OCI-LY7 (cell line): Measurements from ENCODE around the gene ADAMTS4. TPM values are rescaled to one million over a fixed set of nuclear protein-coding genes. Genes with fewer than 3 reads are reported as not detected.

Experiments
- BruUV-seq: library from RNA; stranded (reverse); fragments of 400-500 nt; replicated peaks from 2 replicates; lab custom pipeline; 2021; lab: Mats Ljungman, UMichigan
- CTCF ChIA-PET: fragments of 300-600 bp; sonication (Branson Sonifier 250); formaldehyde crosslinking; loops from one replicate; lab custom pipeline; 2022; ENCODE audit warnings: antibody characterized with exemption; ENCODE audit not compliant: unreplicated experiment; lab: Charles Lee
- POLR2A ChIA-PET: fragments of 300-600 bp; sonication (Branson Sonifier 250); formaldehyde crosslinking; loops from one replicate; lab custom pipeline; 2022; ENCODE audit warnings: antibody characterized with exemption; lab: Charles Lee
- DNase-seq: peaks from one replicate; pipeline ENCODE4 v3.0.0-alpha.2; 2015; ENCODE audit warnings: low spot score
- H2AFZ ChIP-seq: fragments of 200-600 bp; sonication (generic), shearing (Covaris generic); 2 replicates; pipeline ENCODE4 v1.6.1; 2014; ENCODE audit warnings: mild to moderate bottlenecking, antibody characterized with exemption, low read length, moderate library complexity
- H3K27ac ChIP-seq: fragments of 200-600 bp; sonication (generic); 2 replicates; pipeline ENCODE4 v1.5.1; 2014; ENCODE audit warnings: mixed run types, low read depth, mild to moderate bottlenecking, moderate library complexity, low read length, inconsistent platforms; ENCODE audit not compliant: poor library complexity, severe bottlenecking
- H3K36me3 ChIP-seq: fragments of 200-600 bp; sonication (generic); 2 replicates; pipeline ENCODE4 v1.6.1; 2014; ENCODE audit warnings: mild to moderate bottlenecking, antibody characterized with exemption, low read length, moderate library complexity, mixed read lengths; ENCODE audit not compliant: insufficient read depth
- H3K4me1 ChIP-seq: fragments of 200-600 bp; sonication (generic); 2 replicates; pipeline ENCODE4 v1.5.1; 2014; ENCODE audit warnings: mild to moderate bottlenecking, low read length; ENCODE audit not compliant: insufficient read depth, poor library complexity, severe bottlenecking
- H3K4me2 ChIP-seq: fragments of 200-600 bp; sonication (generic); 2 replicates; pipeline ENCODE4 v1.6.1; 2014; ENCODE audit warnings: mild to moderate bottlenecking, low read length
- H3K4me3 ChIP-seq: fragments of 200-600 bp; sonication (generic); 2 replicates; pipeline ENCODE4 v1.5.1; 2014; ENCODE audit warnings: mild to moderate bottlenecking, low read depth, low read length; ENCODE audit not compliant: poor library complexity, severe bottlenecking
- H3K79me2 ChIP-seq: fragments of 200-600 bp; sonication (generic); 2 replicates; pipeline ENCODE4 v1.6.1; 2016; ENCODE audit warnings: low read depth, mild to moderate bottlenecking, low read length, moderate library complexity, mixed read lengths; ENCODE audit not compliant: insufficient read depth
- H3K9me2 ChIP-seq: fragments of 200-600 bp; sonication (generic); 2 replicates; pipeline ENCODE4 v1.6.1; 2016; ENCODE audit warnings: mild to moderate bottlenecking, low read length, mixed read lengths; ENCODE audit not compliant: insufficient read depth
- H3K9me3 ChIP-seq: fragments of 200-600 bp; sonication (generic); 2 replicates; pipeline ENCODE4 v1.6.1; 2014; ENCODE audit warnings: mild to moderate bottlenecking, mixed run types, low read length, mixed read lengths
- H4K20me1 ChIP-seq: fragments of 200-600 bp; sonication (generic); 2 replicates; pipeline ENCODE4 v1.6.1; 2014; ENCODE audit warnings: mild to moderate bottlenecking, antibody characterized with exemption, low read length, moderate library complexity, mixed read lengths; ENCODE audit not compliant: insufficient read depth
- EZH2phosphoT487 ChIP-seq: fragments of 200-600 bp; sonication (generic); IDR thresholded peaks from 2 replicates; pipeline ENCODE4 v1.6.1; 2018; ENCODE audit warnings: low read depth, borderline replicate concordance, mild to moderate bottlenecking, mixed run types, antibody characterized with exemption, low read length, moderate library complexity, mixed read lengths
- intact Hi-C: fragments of 100-400 bp; cut with micrococcal nuclease; formaldehyde crosslinking; loops from one replicate; pipeline ENCODE4 v1.10.0; 2022; ENCODE audit not compliant: unreplicated experiment
- total RNA-seq, 2 experiments: library from RNA; depleted of rRNA in 1 of 2; stranded (reverse); fragments of >200 nt in 1 of 2; shearing (Covaris generic) in 1 of 2; gene quantifications; 2 replicates each; pipeline ENCODE4 v1.2.3, GENCODE V29; 2014 to 2022
- TF ChIP-seq, protein P1 (sequence below): fragments of 200-600 bp; sonication (generic); conservative IDR thresholded peaks from 2 replicates; pipeline ENCODE4 v1.5.1; 2014; ENCODE audit warnings: mild to moderate bottlenecking, antibody characterized with exemption, low read length, moderate library complexity, mixed read lengths

The ADAMTS4 gene
- total RNA-seq, 2 experiments from 2014 or later = 0.03 to 0.15 TPM

DNA sequence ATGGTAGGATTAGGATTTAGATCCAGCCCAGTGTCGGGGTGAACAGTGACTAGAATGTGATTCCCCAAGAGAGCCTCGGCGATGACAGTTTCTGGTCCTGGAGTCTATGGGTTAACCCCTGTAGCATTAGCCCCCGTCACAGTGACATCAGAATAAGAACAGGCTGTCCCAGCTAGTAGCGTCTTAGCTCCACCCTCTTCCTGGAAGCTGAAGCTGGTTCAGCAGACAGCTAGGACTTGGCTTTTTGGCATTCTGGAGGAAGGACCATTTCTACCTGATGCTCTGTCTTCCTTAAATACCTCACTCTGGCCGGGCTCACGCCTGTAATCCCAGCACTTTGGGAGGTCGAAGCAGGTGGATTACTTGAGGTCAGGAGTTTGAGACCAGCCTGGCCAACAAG is 8.3 kb upstream of the ADAMTS4 start:
- peaks cover 4% of the 10 kb centered on the region; the same call in 1 of the 2 replicates for H3K79me2 ChIP-seq
- no peak overlapping the region for H3K4me3 ChIP-seq
- H3K9me3 ChIP-seq = no peaks in the 10 kb centered on the region
- no peak overlapping the region for H3K4me2 ChIP-seq
- H3K27ac ChIP-seq = no peak overlapping the region
- POLR2A ChIA-PET = interaction anchor here (0.7 kb wide), 1 partner anchor 18 kb away, joined by 4 read pairs; the partner anchor contains the start of gene TOMM40L
- peaks cover 66% of the 10 kb centered on the region for H3K36me3 ChIP-seq
- no peak overlapping the region for H2AFZ ChIP-seq
- H3K9me2 ChIP-seq = no peaks in the 10 kb centered on the region
- BruUV-seq = no TSS peak
- DNase-seq = no peak
- CTCF ChIA-PET = no interaction called here
- TF ChIP-seq, protein P1, sequence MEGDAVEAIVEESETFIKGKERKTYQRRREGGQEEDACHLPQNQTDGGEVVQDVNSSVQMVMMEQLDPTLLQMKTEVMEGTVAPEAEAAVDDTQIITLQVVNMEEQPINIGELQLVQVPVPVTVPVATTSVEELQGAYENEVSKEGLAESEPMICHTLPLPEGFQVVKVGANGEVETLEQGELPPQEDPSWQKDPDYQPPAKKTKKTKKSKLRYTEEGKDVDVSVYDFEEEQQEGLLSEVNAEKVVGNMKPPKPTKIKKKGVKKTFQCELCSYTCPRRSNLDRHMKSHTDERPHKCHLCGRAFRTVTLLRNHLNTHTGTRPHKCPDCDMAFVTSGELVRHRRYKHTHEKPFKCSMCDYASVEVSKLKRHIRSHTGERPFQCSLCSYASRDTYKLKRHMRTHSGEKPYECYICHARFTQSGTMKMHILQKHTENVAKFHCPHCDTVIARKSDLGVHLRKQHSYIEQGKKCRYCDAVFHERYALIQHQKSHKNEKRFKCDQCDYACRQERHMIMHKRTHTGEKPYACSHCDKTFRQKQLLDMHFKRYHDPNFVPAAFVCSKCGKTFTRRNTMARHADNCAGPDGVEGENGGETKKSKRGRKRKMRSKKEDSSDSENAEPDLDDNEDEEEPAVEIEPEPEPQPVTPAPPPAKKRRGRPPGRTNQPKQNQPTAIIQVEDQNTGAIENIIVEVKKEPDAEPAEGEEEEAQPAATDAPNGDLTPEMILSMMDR = no peak
- TF ChIP-seq EZH2phosphoT487 = no peak
- peaks cover 26% of the 10 kb centered on the region for H3K4me1 ChIP-seq
- intact Hi-C loops = no loop called here
- no peaks in the 10 kb centered on the region for H4K20me1 ChIP-seq

DNA sequence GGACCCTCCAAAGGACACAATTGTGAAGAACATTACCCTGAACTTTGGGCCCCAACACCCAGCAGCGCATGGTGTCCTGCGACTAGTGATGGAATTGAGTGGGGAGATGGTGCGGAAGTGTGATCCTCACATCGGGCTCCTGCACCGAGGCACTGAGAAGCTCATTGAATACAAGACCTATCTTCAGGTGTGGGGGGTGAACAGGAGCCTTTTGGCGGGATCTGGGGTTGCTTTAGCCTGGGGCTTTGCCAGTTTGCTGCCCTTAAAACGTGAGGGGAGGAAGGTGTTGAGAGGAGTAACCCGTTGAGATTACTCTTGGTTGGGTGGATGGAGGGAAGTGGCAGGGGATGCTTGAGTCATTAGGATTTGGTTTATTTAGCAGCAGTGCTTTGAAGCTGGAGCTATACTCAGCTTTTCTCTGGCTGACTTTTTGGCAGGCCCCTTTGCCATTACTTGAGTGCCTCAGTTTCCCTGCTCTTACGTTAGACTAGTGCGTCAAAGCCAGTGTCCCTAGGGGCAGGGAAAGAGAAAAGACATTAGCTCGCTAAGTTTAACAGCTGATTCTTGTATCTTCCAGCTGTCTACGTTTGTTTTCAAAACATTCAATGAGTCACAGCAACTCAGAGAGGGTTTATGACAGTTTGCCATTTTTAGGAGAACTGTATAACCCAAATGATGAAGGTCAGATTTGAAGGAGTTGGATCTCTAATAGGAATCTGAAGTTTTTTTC is 7.7 kb upstream of the ADAMTS4 start:
- peaks cover 4% of the 10 kb centered on the region; the same call in 1 of the 2 replicates for H3K79me2 ChIP-seq
- TF ChIP-seq, protein P1 = no peak
- no peak for TF ChIP-seq EZH2phosphoT487
- ChIA-PET POLR2A (interaction anchor here (0.7 to 1.7 kb wide), 5 partner anchors 10 to 99 kb away, joined by 3 to 8 read pairs (median 4); partner anchors contain the start of gene TOMM40L), CTCF (no interaction called here)
- no peaks in the 10 kb centered on the region for H3K9me2 ChIP-seq
- peaks cover 60% of the 10 kb centered on the region for H3K36me3 ChIP-seq
- no peak for DNase-seq
- H3K4me2 ChIP-seq = no peak overlapping the region
- no TSS peak for BruUV-seq
- intact Hi-C loops = no loop called here
- H4K20me1 ChIP-seq = no peaks in the 10 kb centered on the region
- H3K27ac ChIP-seq = no peak overlapping the region
- no peak overlapping the region for H3K4me3 ChIP-seq
- H3K4me1 ChIP-seq = peaks cover 31% of the 10 kb centered on the region
- H3K9me3 ChIP-seq = no peaks in the 10 kb centered on the region
- no peak overlapping the region for H2AFZ ChIP-seq
